Activated CD4-positive, alpha-beta T cell treated with anti-CD3 and anti-CD28 coated beads, Interleukin-2, amount 50 U/mL, for 24 hours (primary cell): ENCODE data around the gene IPO8.
"Not testable (repeated sequence)": the region's sequence is repeated elsewhere in the genome, so short reads cannot be mapped to it uniquely, and the experiment has no call there.

Experiments used
- DNase-seq, 2 donors: peaks; one replicate each; pipeline ENCODE4 v3.0.0-alpha.2; 2020; ENCODE audit warnings: low read depth in 1 of 2, low spot score in 1 of 2

IPO8 gene

GRCh38 chr12:30691122-30691879 is 4.4 kb downstream of the IPO8 start:
- DNase-seq: no peak

GRCh38 chr12:30687265-30687986 is 8.2 kb downstream of the IPO8 start:
- DNase-seq: no peak

GRCh38 chr12:30679241-30679640 is 16.4 kb downstream of the IPO8 start:
- no peak for DNase-seq

GRCh38 chr12:30678221-30678620 is 17.4 kb downstream of the IPO8 start:
- no peak for DNase-seq

GRCh38 chr12:30661210-30661609 is 34.5 kb downstream of the IPO8 start:
- DNase-seq: no peak

- DNase-seq: no peak
Observed at GRCh38 chr12:30652034-30652696, 43.5 kb downstream of the IPO8 start.

- no peak for DNase-seq
Observed at GRCh38 chr12:30646821-30647220, 48.8 kb downstream of the IPO8 start.

- no peak for DNase-seq
Observed at GRCh38 chr12:30643366-30643765, 52.3 kb downstream of the IPO8 start.

- no peak for DNase-seq
Observed at GRCh38 chr12:30640392-30640791, 55.3 kb downstream of the IPO8 start.

GRCh38 chr12:30635385-30635784 is 60.3 kb downstream of the IPO8 start:
- no peak for DNase-seq

- DNase-seq: no peak
Observed at GRCh38 chr12:30631740-30632139, 63.9 kb downstream of the IPO8 start.

GRCh38 chr12:30630979-30631285 is 64.7 kb downstream of the IPO8 start:
- DNase-seq: no peak

- DNase-seq: no peak
Observed at GRCh38 chr12:30630076-30630978, 65.3 kb downstream of the IPO8 start.

GRCh38 chr12:30626847-30627246 is 68.8 kb downstream of the IPO8 start:
- DNase-seq: no peak

- no peak for DNase-seq
Observed at GRCh38 chr12:30624009-30624408, 71.7 kb downstream of the IPO8 start.

- DNase-seq: no peak
Observed at GRCh38 chr12:30622509-30622908, 73.2 kb downstream of the IPO8 start.

GRCh38 chr12:30621663-30622241 is 73.9 kb downstream of the IPO8 start:
- DNase-seq: not testable (repeated sequence)

- DNase-seq: no peak
Observed at GRCh38 chr12:30617346-30618016, 78.2 kb downstream of the IPO8 start.

GRCh38 chr12:30614031-30614430 is 81.6 kb downstream of the IPO8 start:
- no peak for DNase-seq

GRCh38 chr12:30613119-30613830 is 82.4 kb downstream of the IPO8 start:
- DNase-seq: no peak
